ENCODE data around the gene TRIM51. TPM values are rescaled to one million over a fixed set of nuclear protein-coding genes. Genes with fewer than 3 reads are reported as not detected.

Gene TRIM51, protein sequence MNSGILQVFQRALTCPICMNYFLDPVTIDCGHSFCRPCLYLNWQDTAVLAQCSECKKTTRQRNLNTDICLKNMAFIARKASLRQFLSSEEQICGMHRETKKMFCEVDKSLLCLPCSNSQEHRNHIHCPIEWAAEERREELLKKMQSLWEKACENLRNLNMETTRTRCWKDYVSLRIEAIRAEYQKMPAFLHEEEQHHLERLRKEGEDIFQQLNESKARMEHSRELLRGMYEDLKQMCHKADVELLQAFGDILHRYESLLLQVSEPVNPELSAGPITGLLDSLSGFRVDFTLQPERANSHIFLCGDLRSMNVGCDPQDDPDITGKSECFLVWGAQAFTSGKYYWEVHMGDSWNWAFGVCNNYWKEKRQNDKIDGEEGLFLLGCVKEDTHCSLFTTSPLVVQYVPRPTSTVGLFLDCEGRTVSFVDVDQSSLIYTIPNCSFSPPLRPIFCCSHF
- total RNA-seq = not detected in 2 replicates

GRCh38 chr11:55882997-55883396 is at the start of gene TRIM51:
Gene TRIM51, plus strand, starts transcription at chr11:55883297. Its CDS starts 2,132 bp downstream, at chr11:55885429.

DNA sequence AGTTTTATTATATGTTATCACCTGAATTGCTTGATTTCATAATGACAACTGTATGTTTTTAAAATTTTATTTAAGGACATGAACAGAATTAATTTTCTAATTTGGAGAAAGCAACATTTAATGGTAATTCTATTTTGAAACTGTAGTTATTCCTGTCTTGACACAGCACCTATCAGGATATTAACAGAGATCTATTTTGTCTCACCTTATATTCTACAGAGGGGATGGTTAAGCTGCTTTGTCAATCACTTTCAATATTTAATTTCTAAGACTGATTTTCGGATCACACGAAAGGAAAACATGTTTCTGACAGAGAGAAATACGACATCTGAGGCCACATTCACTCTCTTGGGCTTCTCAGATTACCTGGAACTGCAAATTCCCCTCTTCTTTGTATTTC is 44.6 kb upstream of the TRIM51 start, which contains the start of gene OR5D16:
TSS of gene OR5D16 (plus strand) at position 301 of the 400 bp plus-strand sequence. CDS start at position 301, 0 bp downstream.

GRCh38 chr11:55914482-55914881 is 31.4 kb downstream of the TRIM51 start, which contains the start of gene OR5W2:
Gene OR5W2, minus strand, starts transcription at chr11:55914582. Its CDS starts 0 bp downstream, at chr11:55914582.

GRCh38 chr11:55936300-55936699 is 53.2 kb downstream of the TRIM51 start, which contains the start of gene OR5I1:
Gene OR5I1, minus strand, starts transcription at chr11:55936400. Its CDS starts 0 bp downstream, at chr11:55936400.

Other genes with a start within 250 kb of the TRIM51 start
- not detected in 2 replicates for gene OR4P4, start 248.2 kb upstream of the TRIM51 start, total RNA-seq
- gene OR4S2, start 235.0 kb upstream of the TRIM51 start, total RNA-seq = not detected in 2 replicates
- not detected in 2 replicates for gene OR4C6, start 221.1 kb upstream of the TRIM51 start, total RNA-seq
- not detected in 2 replicates for gene OR5D13, start 109.9 kb upstream of the TRIM51 start, total RNA-seq
- not detected in 2 replicates for gene OR5D14, start 87.7 kb upstream of the TRIM51 start, total RNA-seq
- gene OR5L1, start 71.9 kb upstream of the TRIM51 start, total RNA-seq = not detected in 2 replicates
- not detected in 2 replicates for gene OR5D18, start 63.7 kb upstream of the TRIM51 start, total RNA-seq
- gene OR5L2, start 56.1 kb upstream of the TRIM51 start, total RNA-seq = not detected in 2 replicates
- not detected in 2 replicates for gene OR5D16, start 44.5 kb upstream of the TRIM51 start, total RNA-seq
- gene OR5W2, start 31.3 kb downstream of the TRIM51 start, total RNA-seq = not detected in 2 replicates
- not detected in 2 replicates for gene OR5I1, start 53.1 kb downstream of the TRIM51 start, total RNA-seq
- gene OR10AG1, start 86.6 kb downstream of the TRIM51 start, total RNA-seq = not detected in 2 replicates
- not detected in 2 replicates for gene OR5F1, start 111.3 kb downstream of the TRIM51 start, total RNA-seq
- gene OR5AS1, start 144.4 kb downstream of the TRIM51 start, total RNA-seq = not detected in 2 replicates
- gene OR8I2, start 210.0 kb downstream of the TRIM51 start, total RNA-seq = not detected in 2 replicates
- not detected in 2 replicates for gene OR8H2, start 220.4 kb downstream of the TRIM51 start, total RNA-seq
- gene OR8H3, start 239.1 kb downstream of the TRIM51 start, total RNA-seq = not detected in 2 replicates

Data from pericardium fibroblast (primary cell).